SK-N-SH (cell line): ENCODE results near the gene CCDC148. TPM values are rescaled to one million over a fixed set of nuclear protein-coding genes. Genes with fewer than 3 reads are reported as not detected.

Source experiments
- CTCF ChIA-PET: fragments of 300-600, 350-600 bp; formaldehyde crosslinking; extraction: SDS; loops from one replicate; lab custom pipeline; 2021; lab: Yijun Ruan, JAX
- POLR2A ChIA-PET: fragments of 350-600 bp; sonication (Branson Sonifier 250); formaldehyde crosslinking; extraction: SDS; loops from one replicate; lab custom pipeline; 2020; ENCODE audit warnings: antibody characterized with exemption, inconsistent platforms; lab: Yijun Ruan, JAX
- DNase-seq: peaks from one replicate; pipeline ENCODE4 v3.0.0; 2012
- H2AFZ ChIP-seq: fragments of 200-600 bp; sonication (generic); 2 replicates; pipeline ENCODE4 v1.8.1; 2016; ENCODE audit warnings: antibody characterized with exemption, mild to moderate bottlenecking, low read depth
- H3F3A ChIP-seq: fragments of 200-600 bp; sonication (generic); replicated peaks from 2 replicates; pipeline ENCODE3; 2016; ENCODE audit warnings: antibody characterized with exemption, mild to moderate bottlenecking; ENCODE audit not compliant: insufficient read depth
- H3K27ac ChIP-seq, 2 experiments: fragments of 200-500 bp in 1 of 2; fragments of 200-600 bp in 1 of 2; sonication (Bioruptor generic) in 1 of 2; sonication (generic), shearing (Covaris generic) in 1 of 2; 2 replicates each; pipeline versions ENCODE4 v1.5.1 to v1.6.1; 2014 to 2016; ENCODE audit warnings: low read depth in 2 of 2, inconsistent platforms in 1 of 2, low read length in 1 of 2, mild to moderate bottlenecking in 1 of 2, mixed read lengths in 1 of 2
- H3K27me3 ChIP-seq: fragments of 200-600 bp; sonication (generic), shearing (Covaris generic); 2 replicates; pipeline ENCODE4 v1.6.1; 2016; ENCODE audit warnings: mixed run types; ENCODE audit not compliant: insufficient read depth
- H3K36me3 ChIP-seq, 2 experiments: fragments of 200-500 bp in 1 of 2; fragments of 200-600 bp in 1 of 2; sonication (Bioruptor generic) in 1 of 2; sonication (generic) in 1 of 2; replicated peaks in 1 of 2; 2 replicates each; pipeline versions ENCODE3 to v1.5.1; 2014 to 2016; ENCODE audit warnings: low read length in 1 of 2, mild to moderate bottlenecking in 1 of 2; ENCODE audit not compliant: insufficient read depth in 2 of 2, control insufficient read depth in 1 of 2
- H3K4me1 ChIP-seq, 2 experiments: fragments of 200-500 bp in 1 of 2; fragments of 200-600 bp in 1 of 2; sonication (Bioruptor generic) in 1 of 2; sonication (generic), shearing (Covaris generic) in 1 of 2; 2 replicates each; pipeline versions ENCODE4 v1.5.1 to v1.6.1; 2014 to 2016; ENCODE audit warnings: low read depth in 1 of 2, low read length in 1 of 2, mixed run types in 1 of 2; ENCODE audit not compliant: insufficient read depth in 2 of 2, control insufficient read depth in 1 of 2
- H3K4me2 ChIP-seq: fragments of 200-600 bp; sonication (generic), shearing (Covaris generic); 2 replicates; pipeline ENCODE4 v1.6.1; 2017; ENCODE audit warnings: mixed run types
- H3K4me3 ChIP-seq, 2 experiments: fragments of 200-500 bp in 1 of 2; fragments of 200-600 bp in 1 of 2; sonication (Bioruptor generic) in 1 of 2; sonication (generic), shearing (Covaris generic) in 1 of 2; 2 replicates each; pipeline versions ENCODE4 v1.5.1 to v1.8.1; 2014 to 2016; ENCODE audit warnings: low read depth in 2 of 2, inconsistent platforms in 1 of 2, low read length in 1 of 2, mild to moderate bottlenecking in 1 of 2, mixed read lengths in 1 of 2, moderate library complexity in 1 of 2
- H3K79me2 ChIP-seq: fragments of 200-600 bp; sonication (generic); 2 replicates; pipeline ENCODE4 v1.8.1; 2017; ENCODE audit warnings: mild to moderate bottlenecking; ENCODE audit not compliant: insufficient read depth
- H3K9ac ChIP-seq: fragments of 200-600 bp; sonication (generic); 2 replicates; pipeline ENCODE4 v1.6.1; 2017; ENCODE audit warnings: mixed run types
- H3K9me2 ChIP-seq: fragments of 200-600 bp; sonication (generic); 2 replicates; pipeline ENCODE4 v1.6.1; 2017; ENCODE audit warnings: mixed run types
- H3K9me3 ChIP-seq: fragments of 200-600 bp; sonication (generic); 2 replicates; pipeline ENCODE4 v1.6.1; 2017; ENCODE audit warnings: mixed run types, mild to moderate bottlenecking, moderate library complexity
- H4K20me1 ChIP-seq: fragments of 200-600 bp; sonication (generic); 2 replicates; pipeline ENCODE4 v1.6.1; 2017; ENCODE audit warnings: mild to moderate bottlenecking, mixed run types; ENCODE audit not compliant: insufficient read depth
- ELF1 ChIP-seq: IDR thresholded peaks from 2 replicates; pipeline ENCODE4 v1.4.0; 2012
- EZH2phosphoT487 ChIP-seq: fragments of 200-600 bp; sonication (generic); IDR thresholded peaks from 2 replicates; pipeline ENCODE4 v1.6.1; 2017; ENCODE audit warnings: low read depth, mixed run types, mild to moderate bottlenecking, antibody characterized with exemption, moderate library complexity, borderline replicate concordance
- FOSL2 ChIP-seq: IDR thresholded peaks from 2 replicates; pipeline ENCODE4 v1.4.0; 2012; ENCODE audit warnings: low read depth, mild to moderate bottlenecking, moderate library complexity, borderline replicate concordance
- FOXM1 ChIP-seq: IDR thresholded peaks from 2 replicates; pipeline ENCODE4 v1.4.0; 2012; ENCODE audit warnings: low read depth, mild to moderate bottlenecking
- GABPA ChIP-seq: IDR thresholded peaks from 2 replicates; pipeline ENCODE4 v1.4.0; 2012; ENCODE audit warnings: low read depth, mild to moderate bottlenecking
- JUND ChIP-seq: IDR thresholded peaks from 2 replicates; pipeline ENCODE4 v1.4.0; 2012
- MXI1 ChIP-seq: IDR thresholded peaks from 2 replicates; pipeline ENCODE4 v1.6.1; 2012; ENCODE audit warnings: mild to moderate bottlenecking, low read depth, low read length, improper control_type of control experiment
- RAD21 ChIP-seq: IDR thresholded peaks from 2 replicates; pipeline ENCODE4 v1.6.1; 2012; ENCODE audit warnings: mild to moderate bottlenecking, low read length
- RCOR1 ChIP-seq: fragments of 150-350 bp; IDR thresholded peaks from 2 replicates; pipeline ENCODE4 v1.6.1; 2017; ENCODE audit warnings: antibody characterized with exemption, low read length
- TEAD4 ChIP-seq: IDR thresholded peaks from 2 replicates; pipeline ENCODE4 v1.4.0; 2012; ENCODE audit warnings: mild to moderate bottlenecking, borderline replicate concordance; ENCODE audit not compliant: insufficient read depth
- YY1 ChIP-seq: IDR thresholded peaks from 2 replicates; pipeline ENCODE4 v1.4.0; 2012; ENCODE audit warnings: low read depth, mild to moderate bottlenecking
- WGBS: methylation state at CpG from one replicate; pipeline ENCODE4 v1.1.6; 2017; ENCODE audit warnings: low lambda C conversion rate; 5-methylcytosine and 5-hydroxymethylcytosine counted together
- polyA plus RNA-seq, 3 experiments: library from polyadenylated mRNA; depleted of rRNA; stranded (reverse); fragments of >200 nt; gene quantifications; 2 replicates each; pipeline ENCODE4 v1.2.3, GENCODE V29; 2012
- TF ChIP-seq, protein P1 (sequence below): IDR thresholded peaks from 2 replicates; pipeline ENCODE4 v1.4.0; 2012; ENCODE audit warnings: low read depth, borderline replicate concordance
- TF ChIP-seq, protein P2 (sequence below): fragments of 200-600 bp; sonication (generic); IDR thresholded peaks from 2 replicates; pipeline ENCODE4 v1.6.1; 2017; ENCODE audit warnings: antibody characterized with exemption, mild to moderate bottlenecking, moderate library complexity
- TF ChIP-seq, protein P3 (sequence below): IDR thresholded peaks from 2 replicates; pipeline ENCODE4; 2012

The CCDC148 gene
- polyA plus RNA-seq, 1 of the 3 experiments (the other 2 are of a cell fraction) = 0.18 TPM

DNA sequence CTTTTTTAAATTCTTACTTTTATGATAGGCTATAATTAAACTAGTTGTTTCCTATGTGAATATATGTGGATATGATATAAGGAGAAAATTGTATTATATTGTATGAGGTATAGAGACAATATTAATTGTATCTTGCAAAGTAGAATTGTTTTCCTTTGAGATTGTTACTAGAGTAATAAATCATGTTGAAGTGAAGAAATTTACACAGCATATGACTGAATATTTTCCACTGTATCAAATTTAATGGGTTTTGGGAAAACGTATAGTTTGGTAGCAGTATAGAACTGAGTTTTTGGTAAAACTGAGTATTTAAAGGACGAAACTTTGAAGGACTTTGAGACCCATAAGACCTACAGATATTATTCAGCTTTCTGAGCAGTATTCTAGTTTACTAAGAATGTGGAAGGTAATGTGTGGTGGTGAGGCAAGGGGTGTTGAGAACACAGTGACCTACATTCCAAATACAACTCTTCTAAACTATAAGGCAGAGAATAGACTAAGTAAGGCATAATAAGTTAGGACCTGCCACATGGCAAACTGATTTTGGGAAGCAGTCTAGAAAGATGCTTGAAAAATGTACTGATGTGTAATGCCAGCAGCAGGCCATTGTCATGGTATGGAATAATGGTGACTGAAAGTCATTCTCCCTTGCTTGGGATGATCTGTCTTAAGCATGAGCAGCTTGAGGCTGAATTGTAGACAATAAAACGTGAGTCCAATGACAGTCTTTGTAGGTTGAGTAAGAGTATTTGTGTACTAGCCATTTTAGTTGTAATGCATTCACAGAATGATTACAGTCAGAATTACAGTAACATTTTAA lies 29.8 kb upstream of the CCDC148 start:
- no peaks in the 10 kb centered on the region for H3K9me3 ChIP-seq
- no peak for DNase-seq
- no peak overlapping the region for H3K4me3 ChIP-seq
- ChIA-PET POLR2A (no interaction called here), CTCF (interaction anchor here (1.4 to 1.5 kb wide), 2 partner anchors 257 to 260 kb away, joined by 3 to 5 read pairs; no protein-coding TSS in a partner anchor)
- no peaks in the 10 kb centered on the region for H3K9me2 ChIP-seq
- H3K27me3 ChIP-seq = no peaks in the 10 kb centered on the region
- no peak overlapping the region for H3K9ac ChIP-seq
- H3K4me1 ChIP-seq = peaks cover 0 to 20% of the 10 kb centered on the region in 2 experiments; a peak in 2 of 4 replicates
- 87% methylated on average over 3 of the region's 3 CpGs for WGBS
- peaks cover 64% of the 10 kb centered on the region for H3K79me2 ChIP-seq
- H3K4me2 ChIP-seq = no peak overlapping the region
- TF ChIP-seq FOSL2 (no peak), RCOR1 (no peak), MXI1 (no peak), GABPA (no peak), ELF1 (no peak), RAD21 (no peak), TEAD4 (no peak), JUND (no peak), YY1 (no peak), FOXM1 (no peak), EZH2phosphoT487 (no peak)
- TF ChIP-seq, protein P1, sequence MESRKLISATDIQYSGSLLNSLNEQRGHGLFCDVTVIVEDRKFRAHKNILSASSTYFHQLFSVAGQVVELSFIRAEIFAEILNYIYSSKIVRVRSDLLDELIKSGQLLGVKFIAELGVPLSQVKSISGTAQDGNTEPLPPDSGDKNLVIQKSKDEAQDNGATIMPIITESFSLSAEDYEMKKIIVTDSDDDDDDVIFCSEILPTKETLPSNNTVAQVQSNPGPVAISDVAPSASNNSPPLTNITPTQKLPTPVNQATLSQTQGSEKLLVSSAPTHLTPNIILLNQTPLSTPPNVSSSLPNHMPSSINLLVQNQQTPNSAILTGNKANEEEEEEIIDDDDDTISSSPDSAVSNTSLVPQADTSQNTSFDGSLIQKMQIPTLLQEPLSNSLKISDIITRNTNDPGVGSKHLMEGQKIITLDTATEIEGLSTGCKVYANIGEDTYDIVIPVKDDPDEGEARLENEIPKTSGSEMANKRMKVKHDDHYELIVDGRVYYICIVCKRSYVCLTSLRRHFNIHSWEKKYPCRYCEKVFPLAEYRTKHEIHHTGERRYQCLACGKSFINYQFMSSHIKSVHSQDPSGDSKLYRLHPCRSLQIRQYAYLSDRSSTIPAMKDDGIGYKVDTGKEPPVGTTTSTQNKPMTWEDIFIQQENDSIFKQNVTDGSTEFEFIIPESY = no peak
- TF ChIP-seq, protein P2, sequence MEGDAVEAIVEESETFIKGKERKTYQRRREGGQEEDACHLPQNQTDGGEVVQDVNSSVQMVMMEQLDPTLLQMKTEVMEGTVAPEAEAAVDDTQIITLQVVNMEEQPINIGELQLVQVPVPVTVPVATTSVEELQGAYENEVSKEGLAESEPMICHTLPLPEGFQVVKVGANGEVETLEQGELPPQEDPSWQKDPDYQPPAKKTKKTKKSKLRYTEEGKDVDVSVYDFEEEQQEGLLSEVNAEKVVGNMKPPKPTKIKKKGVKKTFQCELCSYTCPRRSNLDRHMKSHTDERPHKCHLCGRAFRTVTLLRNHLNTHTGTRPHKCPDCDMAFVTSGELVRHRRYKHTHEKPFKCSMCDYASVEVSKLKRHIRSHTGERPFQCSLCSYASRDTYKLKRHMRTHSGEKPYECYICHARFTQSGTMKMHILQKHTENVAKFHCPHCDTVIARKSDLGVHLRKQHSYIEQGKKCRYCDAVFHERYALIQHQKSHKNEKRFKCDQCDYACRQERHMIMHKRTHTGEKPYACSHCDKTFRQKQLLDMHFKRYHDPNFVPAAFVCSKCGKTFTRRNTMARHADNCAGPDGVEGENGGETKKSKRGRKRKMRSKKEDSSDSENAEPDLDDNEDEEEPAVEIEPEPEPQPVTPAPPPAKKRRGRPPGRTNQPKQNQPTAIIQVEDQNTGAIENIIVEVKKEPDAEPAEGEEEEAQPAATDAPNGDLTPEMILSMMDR = no peak
- TF ChIP-seq, protein P3, sequence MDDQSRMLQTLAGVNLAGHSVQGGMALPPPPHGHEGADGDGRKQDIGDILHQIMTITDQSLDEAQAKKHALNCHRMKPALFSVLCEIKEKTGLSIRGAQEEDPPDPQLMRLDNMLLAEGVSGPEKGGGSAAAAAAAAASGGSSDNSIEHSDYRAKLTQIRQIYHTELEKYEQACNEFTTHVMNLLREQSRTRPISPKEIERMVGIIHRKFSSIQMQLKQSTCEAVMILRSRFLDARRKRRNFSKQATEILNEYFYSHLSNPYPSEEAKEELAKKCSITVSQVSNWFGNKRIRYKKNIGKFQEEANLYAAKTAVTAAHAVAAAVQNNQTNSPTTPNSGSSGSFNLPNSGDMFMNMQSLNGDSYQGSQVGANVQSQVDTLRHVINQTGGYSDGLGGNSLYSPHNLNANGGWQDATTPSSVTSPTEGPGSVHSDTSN = no peak
- peaks cover 4% of the 10 kb centered on the region for H3F3A ChIP-seq
- no peaks in the 10 kb centered on the region for H3K36me3 ChIP-seq
- no peak overlapping the region for H2AFZ ChIP-seq
- H4K20me1 ChIP-seq = no peaks in the 10 kb centered on the region
- H3K27ac ChIP-seq = no peak overlapping the region
